GM18519 (cell line): ENCODE data around the gene PMM2.
"Not testable (repeated sequence)": the region's sequence is repeated elsewhere in the genome, so short reads cannot be mapped to it uniquely, and the experiment has no call there.

Source experiments
- ATAC-seq: cut with Tn5 transposase; IDR thresholded peaks from one replicate; pipeline ENCODE4 v1.9.1; 2021; ENCODE audit warnings: mild to moderate bottlenecking, moderate library complexity; ENCODE audit not compliant: unreplicated experiment, low FRiP score

Gene PMM2

DNA sequence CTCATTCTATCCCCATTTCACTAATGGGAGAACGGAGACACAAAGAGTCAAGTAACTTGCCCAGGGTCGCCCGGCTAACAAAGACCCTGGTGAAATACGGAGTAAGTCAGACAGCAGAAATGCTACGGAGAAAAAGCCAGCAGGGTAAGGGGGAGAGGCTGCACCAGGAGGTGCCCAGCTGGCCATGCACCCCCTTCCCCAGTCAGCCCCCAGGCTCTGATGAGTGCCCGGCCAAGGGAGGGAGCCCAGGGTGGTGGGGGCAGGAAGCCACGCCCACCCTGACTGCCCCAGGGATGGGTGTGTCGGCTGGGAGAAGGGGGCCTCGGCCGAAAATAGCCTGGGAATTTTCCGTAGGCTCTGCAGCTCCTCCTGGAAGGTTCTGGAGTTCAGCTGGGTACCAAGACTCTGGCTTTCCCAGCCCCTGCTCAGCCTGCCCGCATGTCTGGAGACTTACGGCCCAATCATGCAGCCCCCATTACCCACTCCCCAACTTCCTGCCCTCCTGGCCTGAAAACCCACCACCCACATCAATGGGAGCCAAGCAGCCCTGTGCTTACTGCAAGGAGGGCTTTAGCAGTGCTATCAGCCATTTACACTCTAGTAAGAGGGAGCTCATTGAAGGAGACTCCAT, 67.0 kb downstream of the PMM2 start:
- ATAC-seq, result no peak

DNA sequence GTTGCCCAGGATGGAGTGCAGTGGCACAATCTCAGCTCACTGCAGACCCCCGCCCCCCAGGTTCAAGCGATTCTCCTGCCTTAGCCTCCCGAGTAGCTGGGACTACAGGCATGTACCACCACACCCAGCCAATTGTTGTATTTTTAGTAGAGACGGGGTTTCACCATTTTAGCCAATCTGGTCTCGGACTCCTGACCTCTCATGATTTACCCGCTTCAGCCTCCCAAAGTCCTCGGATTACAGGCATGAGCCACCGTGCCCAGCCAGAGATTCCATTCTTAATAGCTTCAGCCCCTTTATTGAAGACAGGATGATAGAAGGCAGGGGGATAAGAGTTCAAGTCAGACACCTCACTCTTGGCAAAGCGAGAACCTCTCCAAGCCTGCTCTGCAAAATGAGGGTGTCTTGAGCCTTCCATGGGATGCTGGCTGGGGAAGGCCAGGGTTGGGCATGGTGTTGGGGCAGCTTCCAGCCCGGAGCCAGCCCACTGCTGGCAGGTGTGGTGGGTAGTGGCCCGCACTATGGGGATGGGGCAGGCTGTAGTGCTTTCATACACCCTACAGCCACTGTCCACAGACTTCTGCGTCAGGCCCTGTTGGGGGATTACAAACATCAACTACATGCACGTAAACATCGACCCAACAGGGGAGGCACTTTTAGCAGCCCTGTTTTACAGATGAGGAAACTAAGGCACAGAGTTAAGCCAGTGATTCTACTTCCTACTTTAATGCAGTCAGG, 67.7 kb downstream of the PMM2 start:
- ATAC-seq, result no peak

DNA sequence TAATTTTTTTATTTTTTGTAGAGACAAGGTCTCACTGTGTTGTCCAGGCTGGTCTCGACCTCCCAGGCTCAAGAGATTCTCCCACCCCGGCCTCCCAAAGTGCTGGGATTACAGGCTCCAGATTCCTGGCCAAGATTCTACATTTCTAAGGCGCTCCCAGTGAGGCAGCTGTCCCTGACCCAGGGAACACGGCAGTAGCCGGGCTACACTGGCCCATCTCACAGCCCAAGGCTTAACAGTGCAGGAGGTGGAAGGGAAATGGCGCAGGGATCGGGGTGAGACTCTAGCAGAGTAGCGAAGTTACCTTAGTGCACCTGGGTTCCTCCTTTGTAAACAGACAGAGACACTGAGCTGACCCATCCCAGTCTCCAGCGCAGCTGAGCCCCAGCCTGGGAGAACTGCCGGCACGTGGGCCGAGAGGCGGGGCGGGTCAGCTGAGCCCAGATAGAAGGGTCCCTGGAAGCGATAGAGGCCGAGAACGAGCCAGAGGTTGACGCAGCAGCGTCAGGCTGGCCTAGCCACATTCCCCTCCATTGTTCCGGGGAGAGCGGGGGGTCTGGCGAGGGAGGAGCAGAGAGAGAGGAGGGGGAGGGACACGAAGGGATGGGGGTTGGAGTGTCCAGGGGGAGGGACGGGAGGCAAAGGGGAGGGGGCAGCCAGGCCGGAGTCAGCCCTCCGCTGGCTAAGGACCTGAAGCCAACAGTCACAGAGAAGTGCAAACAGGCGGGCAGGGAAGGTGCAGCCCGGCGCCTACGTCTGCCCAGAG, 68.7 kb downstream of the PMM2 start:
- no peak for ATAC-seq

DNA sequence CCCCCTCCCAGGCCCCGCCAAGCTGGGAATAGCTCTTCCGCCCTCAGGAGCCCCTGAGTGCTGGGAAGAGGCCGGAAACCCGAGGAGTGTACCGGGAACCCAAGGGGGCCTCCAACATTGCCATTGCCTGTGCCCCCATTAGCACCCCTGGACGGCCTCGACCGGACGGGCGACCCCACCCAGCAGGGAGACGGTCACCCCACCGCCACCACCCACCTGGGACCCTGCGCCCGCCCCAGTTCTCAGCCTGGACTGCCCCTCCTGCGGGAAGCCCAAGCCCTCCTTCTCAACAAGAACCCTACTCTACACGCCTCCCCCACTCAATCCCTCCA, 69.2 kb downstream of the PMM2 start:
- no peak for ATAC-seq

DNA sequence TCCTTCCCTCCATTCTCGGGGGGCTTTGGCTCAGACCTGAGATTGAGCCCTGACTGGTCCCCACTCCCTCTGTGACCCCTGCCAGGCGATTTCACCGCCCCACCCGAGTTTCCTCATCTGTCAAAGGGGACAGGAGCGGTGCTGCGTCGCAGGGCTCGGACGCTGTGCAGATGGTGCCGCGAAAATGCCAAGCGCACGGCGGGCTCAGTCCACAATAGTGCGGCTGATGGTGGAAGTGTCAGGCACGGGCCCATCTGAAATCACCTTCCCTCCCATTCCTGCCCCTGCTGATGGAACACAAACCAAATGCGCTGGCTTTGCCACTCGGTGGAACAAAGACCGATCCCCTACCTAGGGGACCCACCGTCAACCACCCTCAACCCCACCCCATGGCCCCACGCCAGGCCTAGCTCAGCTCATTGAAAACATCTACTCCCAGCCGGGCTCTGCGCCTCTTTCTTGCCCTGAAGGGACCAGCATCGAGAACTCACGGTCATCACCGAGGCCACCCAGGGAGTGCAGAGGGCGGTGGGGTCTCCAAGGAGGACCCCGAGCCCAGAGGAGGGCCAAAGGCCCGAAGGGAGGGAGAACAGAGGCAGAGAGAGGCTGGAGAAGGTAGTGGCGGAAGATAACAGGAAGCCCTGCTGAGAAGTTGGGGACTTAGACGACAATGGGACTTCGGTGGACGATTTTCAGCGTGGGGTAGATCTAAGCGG, 69.7 kb downstream of the PMM2 start:
- no peak for ATAC-seq

DNA sequence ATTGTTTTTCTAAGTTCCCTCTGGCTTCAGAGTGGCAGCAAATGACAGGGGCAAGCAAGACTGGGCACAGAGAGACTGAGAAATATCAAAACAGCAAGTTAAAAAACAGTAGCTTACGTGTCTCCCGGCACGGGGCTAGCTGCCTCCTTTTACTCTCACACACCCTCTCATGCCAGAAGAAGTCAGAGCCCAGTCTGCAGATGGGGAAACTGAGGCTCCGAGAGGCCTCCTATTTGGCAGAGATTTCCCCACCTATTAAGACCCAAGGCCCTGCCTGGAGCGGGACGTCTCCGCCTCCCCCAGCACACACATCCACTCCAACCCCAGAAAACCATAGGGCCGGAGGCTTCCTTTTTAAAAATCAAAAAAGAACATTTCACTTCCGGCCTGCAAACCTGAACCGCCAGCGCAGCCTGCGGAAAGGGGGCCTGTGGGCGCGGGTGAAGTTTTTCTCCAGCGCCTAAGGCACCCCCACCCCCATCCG, 70.3 kb downstream of the PMM2 start:
- no peak for ATAC-seq

DNA sequence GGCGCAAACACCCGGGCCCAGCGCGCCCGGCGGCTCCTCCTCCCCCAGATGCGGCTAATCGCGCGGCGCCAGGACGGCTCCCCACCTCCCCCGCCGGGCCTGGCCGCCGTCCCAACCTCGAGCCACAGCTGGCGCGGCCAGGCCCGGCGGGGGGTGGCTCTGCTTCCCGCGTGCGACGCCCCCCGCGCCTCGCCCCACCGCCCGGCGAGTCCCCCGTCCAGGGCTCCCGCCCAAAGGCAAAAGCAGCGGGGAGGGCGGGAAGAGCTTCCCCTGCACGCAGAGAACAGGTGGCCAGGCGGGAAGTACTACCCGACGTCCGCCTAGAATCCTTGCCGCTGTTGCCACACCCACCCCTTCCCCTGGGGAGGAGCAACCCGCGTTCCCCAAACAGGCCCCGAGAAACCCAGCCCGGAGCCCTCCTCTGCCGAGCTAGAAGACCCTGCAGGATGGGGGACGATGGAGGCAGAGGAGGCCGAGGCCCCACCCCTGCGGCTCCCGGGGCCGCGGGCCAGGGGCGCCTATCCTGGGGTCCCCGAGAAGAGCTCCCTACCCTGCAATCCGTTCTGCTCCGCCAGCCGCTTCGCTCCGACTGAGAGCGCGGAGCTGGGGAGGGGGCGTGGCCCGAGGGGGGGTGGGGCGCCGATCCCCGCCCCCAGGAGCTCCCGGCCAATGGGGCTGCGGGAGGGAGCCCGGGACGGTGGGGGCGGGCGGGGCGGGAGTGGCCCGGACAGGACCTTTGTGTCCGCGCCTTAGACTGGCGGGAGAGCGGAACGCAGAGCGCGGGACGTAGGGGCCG, 71.0 kb downstream of the PMM2 start, which contains the start of gene CARHSP1:
Gene CARHSP1, minus strand, starts transcription at position 591 of the 796 bp plus-strand sequence. CDS start 9,678 bp downstream, outside the sequence.
- peak; percentile 38 for ATAC-seq

DNA sequence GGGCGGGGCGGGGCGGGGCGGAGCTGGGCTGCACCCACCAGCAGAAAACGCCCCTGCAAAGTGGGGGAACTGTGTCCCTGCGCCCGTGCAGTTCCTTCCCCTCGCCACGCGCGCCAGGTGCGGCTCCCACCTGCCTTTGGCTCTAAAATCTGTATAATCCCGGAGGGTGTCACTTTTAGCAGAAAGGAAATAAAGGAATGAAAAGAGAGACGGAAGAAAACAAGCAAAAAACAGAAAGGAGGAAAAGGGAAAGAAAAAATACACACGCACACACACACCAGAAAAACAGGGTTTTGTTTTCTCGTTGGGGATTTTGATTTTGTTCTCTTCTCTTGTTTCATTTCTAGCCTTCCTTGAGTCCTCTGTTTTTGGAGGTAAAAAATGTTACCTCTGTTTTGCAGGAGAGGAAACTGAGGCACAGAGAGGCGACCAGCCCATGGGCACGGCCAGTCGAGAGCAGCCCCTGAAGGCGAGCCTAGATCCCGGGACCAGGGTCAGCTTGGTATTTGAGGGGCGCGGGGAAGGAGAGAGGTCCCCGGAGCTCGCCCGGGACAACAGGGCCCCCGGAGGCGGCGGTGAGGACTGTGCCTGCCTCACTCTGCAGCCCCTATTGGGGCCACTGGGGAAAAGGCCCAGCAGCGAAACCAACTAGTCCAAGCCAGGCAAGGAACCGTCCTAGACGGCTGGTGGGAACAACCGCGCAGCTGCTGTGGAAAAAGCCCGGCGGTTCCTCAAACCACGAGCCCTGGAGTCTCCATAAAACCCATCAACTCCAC, 71.8 kb downstream of the PMM2 start:
- ATAC-seq, result no peak

DNA sequence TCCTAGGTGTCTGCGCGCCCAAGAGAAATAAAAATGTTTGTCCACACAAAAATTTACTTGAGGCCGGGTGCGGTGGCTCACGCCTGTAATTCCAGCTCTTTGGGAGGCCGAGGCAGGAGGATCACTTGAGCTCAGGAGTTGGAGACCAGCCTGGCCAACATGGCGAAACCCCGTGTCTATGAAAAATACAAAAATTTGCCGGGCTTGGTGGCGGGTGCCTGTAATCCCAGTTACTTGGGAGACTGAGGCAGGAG, 72.3 kb downstream of the PMM2 start:
- not testable (repeated sequence) for ATAC-seq

DNA sequence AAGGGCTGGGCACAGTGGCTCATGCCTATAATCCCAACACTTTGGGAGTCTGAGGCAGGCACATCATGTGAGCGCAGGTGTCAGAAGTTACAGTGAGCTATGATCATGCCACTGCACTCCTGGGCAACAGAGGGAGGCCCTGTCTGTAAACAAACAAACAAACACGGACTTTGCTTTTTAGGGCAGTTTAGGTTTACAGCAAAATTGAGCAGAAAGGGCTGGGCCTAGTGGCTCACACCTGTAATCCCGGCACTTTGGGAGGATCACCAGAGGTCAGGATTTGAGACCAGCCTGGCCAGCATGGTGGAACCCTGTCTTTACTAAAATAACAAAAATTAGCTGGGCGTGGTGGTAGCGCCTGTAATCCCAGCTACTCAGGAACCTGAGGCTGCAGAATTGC, 74.4 kb downstream of the PMM2 start:
- ATAC-seq, result no peak

DNA sequence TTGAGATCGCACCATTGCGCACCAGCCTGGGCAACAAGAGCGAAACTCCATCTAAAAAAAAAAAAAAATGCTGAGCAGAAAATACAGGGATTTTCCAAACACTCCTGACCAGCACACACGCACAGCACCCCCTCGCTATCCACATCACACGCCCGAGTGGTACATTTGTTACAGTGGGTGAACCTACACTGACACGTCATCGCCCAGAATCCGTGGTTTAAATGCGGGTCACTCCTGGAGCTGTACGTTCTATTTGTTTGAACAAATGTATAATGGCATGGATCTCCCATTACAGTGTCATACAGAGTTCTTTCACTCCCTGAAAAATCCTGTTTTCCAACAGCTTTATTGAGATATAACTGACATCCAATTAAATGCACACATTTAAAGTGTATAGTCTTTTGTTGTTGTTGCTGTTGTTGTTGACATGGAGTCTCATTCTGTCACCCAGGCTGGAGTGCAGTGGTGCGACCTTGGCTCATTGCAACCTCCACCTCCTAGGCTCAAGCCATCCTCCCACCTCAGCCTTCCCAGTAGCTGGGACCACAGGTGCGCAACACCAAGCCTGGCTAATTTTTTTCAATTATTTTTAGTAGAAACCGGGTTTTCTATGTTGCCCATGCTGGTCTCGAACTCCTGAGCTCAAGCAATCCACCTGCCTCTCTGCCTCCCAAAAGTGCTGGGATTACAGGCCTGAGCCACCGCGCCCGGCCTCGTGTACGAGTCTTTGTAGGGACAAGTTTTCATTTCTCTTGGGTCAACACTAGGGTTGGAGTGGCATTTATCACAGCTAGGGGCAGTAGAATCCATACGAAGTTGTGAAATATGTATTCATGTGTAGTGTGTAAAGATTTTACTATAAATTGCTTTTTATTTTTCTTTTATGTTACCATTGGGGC, 75.6 kb downstream of the PMM2 start:
- no peak for ATAC-seq

DNA sequence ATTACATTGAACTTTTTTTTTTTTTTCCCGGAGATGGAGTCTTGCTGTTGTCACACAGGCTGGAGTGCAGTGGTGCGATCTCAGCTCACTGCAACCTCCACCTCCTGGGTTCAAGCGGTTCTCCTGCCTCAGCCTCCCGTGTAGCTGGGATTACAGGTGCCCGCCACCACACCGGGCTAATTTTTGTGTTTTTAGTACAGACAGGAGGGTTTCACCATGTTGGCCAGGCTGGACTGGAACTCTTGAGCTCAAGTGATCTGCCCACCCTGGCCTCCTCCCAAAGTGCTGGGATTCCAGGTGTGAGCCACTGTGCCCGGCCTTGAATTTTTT, 76.2 kb downstream of the PMM2 start:
- not testable (repeated sequence) for ATAC-seq

DNA sequence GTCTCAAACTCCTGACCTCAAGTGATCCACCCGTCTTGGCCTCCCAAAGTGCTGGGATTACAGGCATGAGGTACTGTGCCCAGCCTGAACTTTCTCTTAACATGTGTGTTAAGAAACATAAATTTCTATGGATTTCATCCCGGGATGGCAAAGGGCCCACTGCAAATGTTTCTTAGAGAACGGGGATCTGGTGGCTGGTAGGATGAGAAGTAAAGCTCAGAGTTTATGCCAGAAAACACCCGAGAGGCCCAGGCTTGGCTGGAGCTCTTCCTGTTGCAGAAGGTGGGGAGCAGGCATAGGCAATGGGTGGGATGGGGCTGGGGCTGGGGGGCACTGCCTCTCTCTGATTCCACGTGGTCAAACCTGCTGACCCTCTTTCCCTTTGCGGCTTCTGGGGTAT, 76.7 kb downstream of the PMM2 start:
- no peak for ATAC-seq

DNA sequence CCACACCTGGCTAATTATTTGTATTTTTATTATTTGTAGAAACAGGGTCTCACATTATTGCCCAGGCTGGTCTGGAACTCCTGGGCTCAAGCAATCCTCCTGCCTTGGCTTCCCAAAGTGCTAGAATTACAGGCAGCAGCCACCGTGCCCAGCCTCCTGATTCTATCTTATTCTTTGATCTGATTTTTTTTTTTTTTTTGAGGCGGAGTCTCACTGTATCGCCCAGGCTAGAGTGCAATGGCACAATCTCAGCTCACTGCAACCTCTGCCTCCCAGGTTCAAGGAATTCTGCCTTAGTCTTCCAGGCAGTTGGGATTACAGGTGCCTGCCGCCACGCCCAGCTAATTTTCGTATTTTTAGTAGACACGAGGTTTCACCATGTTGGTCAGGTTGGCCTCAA, 77.7 kb downstream of the PMM2 start:
- ATAC-seq, result not testable (repeated sequence)

DNA sequence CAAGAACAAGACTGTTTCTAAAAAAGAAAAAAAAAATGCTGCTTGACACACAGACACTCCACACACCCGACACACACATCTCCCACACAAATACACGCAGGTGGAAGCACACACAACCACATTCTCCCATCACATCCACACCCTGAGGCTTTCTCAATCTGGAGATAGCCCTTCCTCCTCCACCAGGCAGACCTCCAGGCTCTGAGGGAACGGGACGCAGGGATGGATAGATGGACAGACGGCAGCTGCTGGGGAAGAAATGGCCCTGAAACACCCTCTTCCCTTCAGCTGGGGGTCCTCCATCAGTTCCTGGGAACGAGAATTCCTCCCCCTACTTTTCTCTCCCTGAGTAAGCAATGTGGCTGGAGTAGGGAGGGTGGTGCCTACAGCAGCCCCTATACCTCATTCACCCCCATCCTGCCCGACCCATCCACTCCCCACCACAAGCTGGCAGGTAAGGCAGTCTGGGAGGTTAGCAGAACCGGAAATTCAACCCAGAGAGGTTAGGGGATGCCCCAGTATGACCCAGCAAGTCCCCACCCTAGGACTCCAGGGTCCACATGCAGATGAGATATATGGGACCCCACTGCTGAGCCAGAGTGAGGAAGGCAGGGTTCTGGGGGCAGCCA, 80.4 kb downstream of the PMM2 start:
- no peak for ATAC-seq

DNA sequence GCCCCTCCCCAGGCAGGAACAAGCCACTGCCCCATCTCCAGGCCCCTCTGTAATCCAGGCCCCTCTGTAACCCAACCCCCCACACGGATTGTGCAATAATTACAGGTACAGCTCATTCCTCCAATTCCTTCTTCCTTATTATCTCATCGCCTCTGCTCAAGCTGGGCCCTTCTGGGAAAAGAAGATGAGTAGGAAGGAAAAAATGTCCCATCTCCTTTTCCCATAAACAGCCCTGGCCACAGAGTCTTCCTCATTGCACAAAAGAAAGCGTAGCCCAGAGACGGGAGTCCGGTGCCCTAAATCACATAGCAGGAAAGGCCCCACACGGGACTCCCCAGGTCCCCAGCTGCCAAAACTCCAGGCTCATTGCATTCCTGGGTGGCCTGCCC, 80.9 kb downstream of the PMM2 start:
- no peak for ATAC-seq

DNA sequence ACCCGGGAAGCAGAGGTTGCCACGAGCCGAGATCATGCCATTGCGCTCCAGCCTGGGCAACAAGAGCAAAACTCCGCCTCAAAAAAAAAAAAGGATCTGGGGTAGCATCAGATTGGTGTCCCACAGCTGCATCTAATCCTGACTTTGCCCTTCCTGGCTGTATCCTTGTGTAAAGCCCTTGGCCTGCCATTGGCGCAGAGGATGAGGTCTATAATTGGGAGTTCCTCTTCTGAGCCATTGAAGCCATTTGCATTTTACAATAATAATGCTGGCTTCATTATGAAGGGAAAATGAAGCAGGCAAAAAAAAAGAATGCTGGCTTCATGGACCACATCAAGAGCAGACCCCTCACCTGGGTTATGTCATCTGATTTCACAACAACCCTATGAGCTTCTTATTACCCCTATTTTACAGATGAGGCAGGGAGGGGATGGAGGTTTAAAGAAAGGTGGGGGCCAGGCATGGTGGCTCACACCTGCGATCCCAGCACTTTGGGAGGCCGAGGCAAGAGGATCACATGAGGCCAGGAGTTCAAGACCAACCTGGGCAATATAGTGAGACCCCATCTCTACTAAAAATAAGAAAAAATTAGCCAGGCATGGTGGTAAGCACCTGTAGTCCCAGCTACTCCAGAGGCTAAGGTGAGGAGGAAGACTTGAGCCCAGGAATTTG, 83.3 kb downstream of the PMM2 start:
- no peak for ATAC-seq
